ENCODE measurements around the gene ZNF613.
"Not testable (repeated sequence)": the region's sequence is repeated elsewhere in the genome, so short reads cannot be mapped to it uniquely, and the experiment has no call there.

Gene ZNF613

DNA sequence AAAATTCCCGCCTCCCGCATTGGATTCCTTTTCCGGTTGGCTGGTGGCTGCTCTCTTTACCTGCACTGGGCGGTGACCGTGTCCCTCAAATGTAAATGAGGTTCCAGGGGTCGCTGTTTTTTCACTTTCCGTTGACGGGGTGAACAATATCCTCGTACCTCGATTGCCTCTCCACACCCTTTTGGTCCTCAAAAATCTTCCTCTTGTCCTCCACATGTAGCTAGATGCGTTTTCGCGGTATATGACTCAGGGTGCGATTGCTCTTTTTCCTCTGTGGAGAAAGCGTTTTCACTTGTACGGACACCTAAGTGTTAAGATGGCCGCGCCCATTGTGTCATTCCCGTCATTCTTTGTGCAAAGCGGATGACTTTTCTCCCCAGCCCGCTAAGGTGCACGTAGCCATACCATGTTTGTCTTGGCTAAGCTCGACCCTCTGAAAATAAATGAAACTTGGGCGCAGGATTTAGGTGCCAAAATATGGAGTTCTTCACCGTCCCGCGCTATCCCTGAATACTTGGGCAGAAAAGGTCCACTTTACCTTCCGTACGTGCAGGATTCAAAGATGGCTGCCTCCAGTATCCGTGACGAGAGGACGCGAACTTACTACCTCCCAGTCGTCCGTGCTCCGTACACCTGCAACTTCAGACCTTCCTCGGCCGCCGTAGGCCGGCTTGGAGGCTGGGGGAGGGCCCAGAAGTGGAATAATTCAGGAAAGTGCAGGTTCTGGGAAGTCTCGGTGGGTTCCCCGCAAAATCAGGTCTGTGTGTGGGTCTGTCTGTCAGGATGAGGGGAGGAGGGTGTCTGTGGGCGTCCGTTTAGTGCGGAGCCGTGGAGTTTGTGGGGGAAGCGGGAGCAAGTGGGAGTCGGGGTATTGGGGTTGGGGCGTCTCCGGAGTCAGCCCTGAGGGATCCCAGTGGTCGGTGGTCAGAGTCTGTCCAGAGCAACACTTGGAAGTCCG is at the start of gene ZNF613:
Gene ZNF613 (plus strand): TSS at position 689 of the 958 bp plus-strand sequence. CDS start 8,749 bp downstream, outside the sequence.
- TF ChIP-seq ZNF274 (IDR thresholded peaks at IDR 0.05; ENCODE audit: low read depth, low read length), result no peak
- peak within 1 kb of the TSS; percentile 79 for H3K4me3 ChIP-seq (ENCODE audit: low read length)

DNA sequence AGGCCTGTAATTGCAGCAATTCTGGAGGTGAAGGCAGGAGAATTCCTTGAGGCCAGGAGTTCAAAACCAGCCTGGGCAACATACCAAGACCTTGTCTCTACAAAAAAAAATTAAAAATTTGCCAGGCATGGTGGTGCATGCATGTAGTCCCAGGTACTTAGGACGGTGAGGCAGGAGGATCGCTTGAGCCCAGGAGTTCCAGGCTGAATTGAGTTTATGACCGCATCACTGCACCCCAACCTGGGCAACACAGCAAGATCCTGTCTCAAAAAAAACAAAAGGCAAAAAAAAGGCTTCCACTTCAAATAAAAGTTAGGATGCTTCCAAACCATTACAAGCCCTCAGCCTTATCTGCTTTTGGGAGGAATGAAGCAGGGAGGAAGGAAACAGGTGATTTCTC is 44.8 kb upstream of the ZNF613 start:
- no peak overlapping the region for H3K4me3 ChIP-seq (ENCODE audit: low read length)
- TF ChIP-seq ZNF274 (IDR thresholded peaks at IDR 0.05; ENCODE audit: low read depth, low read length), result no peak

DNA sequence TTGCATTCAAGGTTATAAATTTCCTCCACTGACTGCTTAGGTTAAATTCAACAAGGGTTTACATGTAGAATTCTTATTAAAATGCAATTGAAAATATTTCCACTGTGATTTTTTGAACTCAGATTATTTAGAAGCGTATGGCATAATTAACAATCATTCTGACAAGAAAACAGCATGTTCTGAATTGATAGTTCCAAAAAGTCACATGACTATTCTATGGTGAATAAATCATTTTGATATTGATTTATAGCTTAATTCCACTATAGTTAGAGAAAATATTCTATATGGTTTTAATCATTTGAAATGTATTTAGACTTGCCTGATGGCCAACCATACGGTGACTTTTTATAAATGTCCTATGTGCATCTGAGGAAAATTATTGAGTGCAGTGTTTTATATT is 42.6 kb upstream of the ZNF613 start:
- TF ChIP-seq ZNF274 (IDR thresholded peaks at IDR 0.05; ENCODE audit: low read depth, low read length), result no peak
- H3K4me3 ChIP-seq (ENCODE audit: low read length), result no peak overlapping the region

DNA sequence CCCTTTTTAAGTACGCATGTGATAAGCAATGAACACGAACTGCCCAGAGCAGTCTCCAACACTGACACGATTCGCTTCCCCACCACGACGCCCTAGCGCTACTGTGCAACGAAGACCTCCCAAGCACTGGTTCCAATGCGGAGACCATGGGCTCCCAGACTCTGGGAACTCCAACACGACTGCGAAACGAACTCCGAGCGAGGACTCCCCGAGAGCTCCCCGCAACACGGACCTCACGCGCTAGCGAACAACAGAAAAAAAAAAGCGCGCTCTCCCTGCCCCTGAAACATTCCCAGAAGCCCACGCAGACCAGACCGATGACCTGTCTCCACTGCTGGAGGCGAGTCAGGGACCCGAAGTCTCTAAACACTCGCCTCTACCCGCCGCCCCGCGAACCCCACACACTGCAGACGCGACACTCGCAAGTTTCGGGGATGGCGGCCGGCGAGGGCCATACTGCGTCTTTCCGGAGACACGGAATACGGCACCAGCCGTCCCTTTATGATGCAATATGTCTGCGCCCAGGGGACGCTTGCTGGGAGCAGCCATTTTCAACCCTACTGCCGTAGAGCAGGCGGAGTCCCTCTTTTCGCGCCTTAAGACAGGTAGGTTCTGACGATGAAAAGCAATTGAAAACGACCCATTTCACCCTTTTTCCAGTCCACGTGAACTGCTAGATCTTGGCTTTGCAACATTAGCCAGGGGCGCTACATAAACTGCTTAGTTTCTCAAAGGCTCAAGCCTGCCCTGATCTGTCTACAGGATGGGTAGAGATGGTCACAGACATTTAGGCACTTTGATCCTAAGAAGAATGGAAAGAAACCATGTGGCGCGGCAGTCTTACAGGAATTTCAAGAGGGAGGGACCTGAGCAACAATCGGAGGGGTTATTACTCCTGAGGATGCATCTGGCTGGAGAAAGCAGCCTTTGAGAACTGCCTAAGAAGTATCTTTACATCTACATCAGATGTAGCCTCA is 39.5 kb upstream of the ZNF613 start, which contains the start of gene ZNF577:
Gene ZNF577 (minus strand): TSS at position 430 of the 977 bp plus-strand sequence. CDS start 7,569 bp downstream, outside the sequence.
- peak within 1 kb of the TSS; percentile 66 for H3K4me3 ChIP-seq (ENCODE audit: low read length)

DNA sequence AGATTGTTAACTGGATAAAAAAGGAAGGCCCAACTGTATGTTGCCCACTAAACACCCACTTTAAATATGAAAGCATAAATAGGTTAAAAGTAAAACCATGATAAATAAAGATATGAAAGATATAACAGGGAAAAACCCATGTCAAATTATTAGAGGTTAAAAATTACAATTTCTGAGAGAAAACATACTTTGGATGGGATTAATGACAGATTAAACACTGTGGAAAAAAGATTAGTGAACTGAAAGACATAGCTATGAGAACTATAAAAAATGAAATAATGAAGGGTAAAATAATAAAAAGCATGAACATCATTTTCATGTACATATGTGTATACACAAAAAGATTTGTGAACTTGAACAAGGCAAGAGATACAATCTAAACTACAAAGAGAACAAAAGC is 37.3 kb upstream of the ZNF613 start:
- no peak overlapping the region for H3K4me3 ChIP-seq (ENCODE audit: low read length)

More for the DNA sequence above, 39.5 kb upstream of the ZNF613 start, which contains the start of gene ZNF577:
- no peak for TF ChIP-seq ZNF274 (IDR thresholded peaks at IDR 0.05; ENCODE audit: low read depth, low read length)

DNA sequence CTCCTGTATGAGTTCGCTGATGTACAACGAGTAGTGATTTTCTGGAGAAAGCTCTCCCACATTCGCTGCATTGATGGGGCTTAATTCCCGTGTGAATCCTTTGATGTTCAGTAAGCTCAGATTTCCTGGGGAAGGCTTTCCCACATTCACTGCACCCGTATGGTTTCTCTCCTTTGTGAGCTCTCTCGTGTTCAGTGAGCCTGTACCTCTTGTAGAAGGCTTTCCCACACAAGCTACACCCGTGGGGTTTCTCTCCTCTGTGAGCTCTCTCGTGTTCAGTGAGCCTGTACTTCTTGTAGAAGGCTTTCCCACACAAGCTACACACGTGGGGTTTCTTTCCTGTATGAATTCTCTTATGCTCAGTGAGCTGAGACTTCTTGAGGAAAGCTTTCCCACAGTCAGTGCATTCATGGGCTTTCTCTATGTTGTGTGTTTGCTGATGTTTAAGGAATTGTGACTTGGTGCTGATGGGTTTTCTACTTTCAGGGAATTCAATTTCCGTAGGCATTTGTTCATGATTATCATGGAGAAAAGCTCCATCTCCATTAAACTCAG is 36.0 kb upstream of the ZNF613 start:
- no peak overlapping the region for H3K4me3 ChIP-seq (ENCODE audit: low read length)
- TF ChIP-seq ZNF274 (IDR thresholded peaks at IDR 0.05; ENCODE audit: low read depth, low read length), result peak; percentile 37; the same call in 1 of the 2 replicates

More for the DNA sequence above, 37.3 kb upstream of the ZNF613 start:
- no peak for TF ChIP-seq ZNF274 (IDR thresholded peaks at IDR 0.05; ENCODE audit: low read depth, low read length)

DNA sequence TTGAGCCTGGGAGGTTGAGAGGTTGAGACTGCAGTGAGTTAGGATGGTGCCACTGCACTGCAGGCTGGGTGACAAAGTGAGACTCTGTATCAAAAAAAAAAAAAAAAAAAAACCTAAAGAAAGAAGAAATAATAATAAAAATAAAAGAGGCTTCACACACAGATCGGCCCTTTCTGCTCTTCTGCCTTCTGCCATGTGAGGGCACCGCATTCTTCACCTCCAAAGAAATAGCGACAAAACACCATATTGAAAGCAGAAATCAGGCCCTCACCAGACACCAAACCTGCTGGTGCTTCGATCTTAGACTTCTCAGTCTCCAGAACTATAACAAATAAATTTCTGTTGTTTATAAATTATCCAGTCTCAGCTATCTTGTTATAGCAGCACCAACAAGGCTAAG is 25.4 kb upstream of the ZNF613 start:
- no peak overlapping the region for H3K4me3 ChIP-seq (ENCODE audit: low read length)
- TF ChIP-seq ZNF274 (IDR thresholded peaks at IDR 0.05; ENCODE audit: low read depth, low read length), result no peak

DNA sequence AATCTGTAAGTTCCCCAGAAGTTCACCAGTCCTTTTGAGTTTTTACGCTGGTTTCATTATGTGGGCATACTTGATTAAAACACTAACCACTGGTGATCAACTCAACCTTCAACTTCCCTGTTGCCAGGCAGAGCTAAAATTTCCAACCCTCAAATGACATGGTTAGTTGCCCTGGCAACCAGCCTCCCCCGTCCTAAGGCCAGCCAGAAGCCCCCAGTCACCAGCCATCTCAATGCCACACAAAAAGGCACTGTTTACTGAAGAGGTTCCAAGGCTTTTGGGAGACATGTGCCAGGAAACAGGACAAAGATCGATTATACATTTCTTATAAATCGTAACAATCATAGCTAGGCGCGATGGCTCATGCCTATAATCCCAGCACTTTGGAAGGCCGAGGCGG is 24.1 kb upstream of the ZNF613 start:
- no peak for TF ChIP-seq ZNF274 (IDR thresholded peaks at IDR 0.05; ENCODE audit: low read depth, low read length)
- H3K4me3 ChIP-seq (ENCODE audit: low read length), result no peak overlapping the region; the same call in 1 of the 2 replicates

DNA sequence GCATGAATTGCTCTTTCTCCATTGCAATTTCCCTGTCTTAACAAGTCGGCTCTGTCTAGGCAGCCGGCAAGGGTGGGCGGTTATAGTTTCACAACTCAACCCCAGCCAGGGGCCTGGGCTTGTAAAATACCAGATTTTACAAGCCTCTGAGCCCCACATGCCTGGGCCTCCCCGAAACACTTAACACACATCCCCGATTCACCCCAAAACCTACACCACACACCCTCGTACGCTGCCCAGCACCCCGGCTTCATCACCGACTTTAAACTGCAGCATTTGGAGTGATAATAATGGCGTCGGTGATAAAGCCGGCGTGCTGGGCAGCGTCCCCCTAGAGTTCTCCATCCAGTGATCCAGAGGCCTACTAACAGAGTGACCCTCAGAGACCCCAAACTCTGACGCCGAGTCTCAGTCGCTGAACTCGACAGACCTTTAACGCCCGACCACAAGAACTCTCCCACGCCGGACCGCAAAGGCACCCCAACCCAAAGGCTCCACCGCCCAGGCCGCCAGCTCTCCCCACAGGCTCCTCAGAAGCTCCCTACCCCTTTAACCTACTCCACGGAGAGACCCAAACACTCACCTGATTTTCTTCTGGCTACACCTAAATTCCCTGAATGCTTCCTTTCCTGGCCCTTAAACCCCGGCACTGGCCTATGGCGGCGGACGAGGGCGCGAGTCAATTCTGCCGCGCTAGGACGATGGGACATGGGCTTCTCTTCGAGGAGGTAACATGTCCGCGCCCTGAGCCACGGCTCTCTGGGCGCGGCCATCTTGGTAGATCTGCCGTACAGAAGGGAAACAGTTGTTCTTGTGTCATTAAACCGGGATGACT is 22.7 kb upstream of the ZNF613 start, which contains the start of gene ZNF649:
Gene ZNF649 (minus strand): TSS at position 687 of the 835 bp plus-strand sequence. CDS start 4,910 bp downstream, outside the sequence.
- H3K4me3 ChIP-seq (ENCODE audit: low read length), result peak within 1 kb of the TSS; percentile 78
- TF ChIP-seq ZNF274 (IDR thresholded peaks at IDR 0.05; ENCODE audit: low read depth, low read length), result no peak

DNA sequence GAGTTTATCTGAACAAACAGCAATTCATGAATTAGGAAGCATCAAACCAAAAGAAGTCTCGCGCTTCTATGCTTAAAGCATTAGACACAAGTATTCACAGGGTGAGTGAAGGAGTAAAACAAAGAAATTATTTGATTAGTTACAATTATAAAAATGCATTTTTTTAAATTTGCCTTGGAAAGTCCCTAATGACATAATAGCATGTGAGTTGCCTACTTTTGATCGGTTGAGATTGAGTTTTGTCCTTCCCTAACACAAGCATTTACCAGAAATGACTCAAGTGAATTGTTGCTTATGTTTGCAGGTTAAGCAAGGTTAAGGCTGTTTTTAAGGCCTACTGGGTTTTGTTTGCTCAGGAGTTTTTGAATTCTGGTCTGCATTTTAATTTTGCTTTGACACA is 22.1 kb upstream of the ZNF613 start:
- no peak overlapping the region; the same call in 1 of the 2 replicates for H3K4me3 ChIP-seq (ENCODE audit: low read length)
- TF ChIP-seq ZNF274 (IDR thresholded peaks at IDR 0.05; ENCODE audit: low read depth, low read length), result no peak

DNA sequence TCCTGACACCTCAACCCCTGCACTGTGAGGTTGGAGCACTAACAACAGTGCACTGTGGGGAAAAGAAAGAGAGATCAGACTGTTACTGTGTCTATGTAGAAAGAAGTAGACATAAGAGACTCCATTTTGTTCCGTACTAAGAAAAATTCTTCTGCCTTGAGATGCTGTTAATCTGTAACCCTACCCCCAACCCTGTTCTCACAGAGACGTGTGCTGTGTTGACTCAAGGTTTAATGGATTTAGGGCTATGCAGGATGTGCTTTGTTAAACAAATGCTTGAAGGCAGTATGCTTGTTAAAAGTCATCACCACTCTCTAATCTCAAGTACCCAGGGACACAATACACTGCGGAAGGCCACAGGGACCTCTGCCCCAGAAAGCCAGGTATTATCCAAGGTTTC is 21.6 kb upstream of the ZNF613 start:
- not testable (repeated sequence) for H3K4me3 ChIP-seq (ENCODE audit: low read length)

DNA sequence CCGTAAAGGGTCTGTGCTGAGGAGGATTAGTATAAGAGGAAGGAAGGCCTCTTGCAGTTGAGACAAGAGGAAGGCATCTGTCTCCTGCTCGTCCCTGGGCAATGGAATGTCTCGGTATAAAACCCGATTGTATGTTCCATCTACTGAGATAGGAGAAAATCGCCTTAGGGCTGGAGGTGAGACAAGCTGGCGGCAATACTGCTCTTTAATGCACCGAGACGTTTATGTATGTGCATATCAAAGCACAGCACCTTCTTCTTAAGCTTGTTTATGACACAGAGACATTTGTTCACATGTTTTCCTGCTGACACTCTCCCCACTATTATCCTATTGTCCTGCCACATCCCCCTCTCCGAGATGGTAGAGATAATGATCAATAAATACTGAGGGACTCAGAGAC is 21.2 kb upstream of the ZNF613 start:
- not testable (repeated sequence) for H3K4me3 ChIP-seq (ENCODE audit: low read length)

DNA sequence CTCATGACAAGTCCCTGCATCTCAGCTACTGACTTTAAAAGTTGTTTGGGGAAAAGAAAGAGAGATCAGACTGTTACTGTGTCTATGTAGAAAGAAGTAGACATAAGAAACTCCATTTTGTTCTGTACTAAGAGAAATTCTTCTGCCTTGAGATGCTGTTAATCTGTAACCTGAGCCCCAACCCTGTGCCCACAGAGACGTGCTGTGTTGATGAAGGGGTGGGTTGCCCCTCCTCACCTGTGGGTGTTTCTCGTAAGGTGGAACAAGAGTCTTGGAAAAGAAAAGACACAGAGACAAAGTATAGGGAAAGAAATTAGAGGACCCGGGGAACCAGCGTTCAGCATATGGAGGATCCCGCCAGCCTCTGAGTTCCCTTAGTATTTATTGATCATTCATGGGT is 19.3 kb upstream of the ZNF613 start:
- not testable (repeated sequence) for H3K4me3 ChIP-seq (ENCODE audit: low read length)

Measured in GM08714 (cell line).